HG03108 (cell line): ENCODE measurements around the gene ETV1.

ENCODE experiments used
- ATAC-seq: cut with Tn5 transposase; IDR thresholded peaks from one replicate; pipeline ENCODE4 v1.9.1; 2021; ENCODE audit warnings: moderate library complexity; ENCODE audit not compliant: unreplicated experiment

Gene ETV1

GRCh38 chr7:13988065-13988464 is 1.4 kb downstream of the ETV1 start:
- no peak for ATAC-seq

GRCh38 chr7:13987395-13987794 is 2.1 kb downstream of the ETV1 start:
- no peak for ATAC-seq

GRCh38 chr7:13986208-13986607 is 3.3 kb downstream of the ETV1 start:
- no peak for ATAC-seq

- ATAC-seq, result no peak
Observed at GRCh38 chr7:13984831-13985685, 4.4 kb downstream of the ETV1 start.

GRCh38 chr7:13984061-13984460 is 5.4 kb downstream of the ETV1 start:
- ATAC-seq, result no peak

- ATAC-seq, result no peak
Observed at GRCh38 chr7:13982940-13983677, 6.4 kb downstream of the ETV1 start.

GRCh38 chr7:13981070-13981469 is 8.4 kb downstream of the ETV1 start:
- ATAC-seq, result no peak

GRCh38 chr7:13980474-13980873 is 9.0 kb downstream of the ETV1 start:
- no peak for ATAC-seq

- ATAC-seq, result no peak
Observed at GRCh38 chr7:13979671-13980435, 9.6 kb downstream of the ETV1 start.

- ATAC-seq, result no peak
Observed at GRCh38 chr7:13976594-13976993, 12.9 kb downstream of the ETV1 start.

GRCh38 chr7:13965077-13965476 is 24.4 kb downstream of the ETV1 start:
- ATAC-seq, result no peak

- no peak for ATAC-seq
Observed at GRCh38 chr7:13963925-13964324, 25.5 kb downstream of the ETV1 start.

GRCh38 chr7:13955494-13955893 is 34.0 kb downstream of the ETV1 start:
- ATAC-seq, result no peak

GRCh38 chr7:13953368-13953767 is 36.1 kb downstream of the ETV1 start:
- ATAC-seq, result no peak

GRCh38 chr7:13952921-13953320 is 36.5 kb downstream of the ETV1 start:
- no peak for ATAC-seq

- ATAC-seq, result no peak
Observed at GRCh38 chr7:13949939-13950338, 39.5 kb downstream of the ETV1 start.

GRCh38 chr7:13949445-13949844 is 40.0 kb downstream of the ETV1 start:
- ATAC-seq, result no peak

GRCh38 chr7:13948019-13948801 is 41.3 kb downstream of the ETV1 start:
- ATAC-seq, result no peak

GRCh38 chr7:13947535-13947934 is 41.9 kb downstream of the ETV1 start:
- ATAC-seq, result no peak

GRCh38 chr7:13946181-13946580 is 43.3 kb downstream of the ETV1 start:
- no peak for ATAC-seq

- no peak for ATAC-seq
Observed at GRCh38 chr7:13945670-13946069, 43.8 kb downstream of the ETV1 start.
